Measurements from ENCODE around the gene SLC4A7. TPM values are rescaled to one million over a fixed set of nuclear protein-coding genes. Genes with fewer than 3 reads are reported as not detected.
A peak's percentile ranks its signal among the peaks of the same experiment; 100 is the strongest.

Gene SLC4A7
- total and polyA plus RNA-seq, 10 of the 15 experiments (the other 5 are each of a cell fraction or from before 2014, with no cell fraction given): 4.4 to 41.4 (median 18.3) TPM

DNA sequence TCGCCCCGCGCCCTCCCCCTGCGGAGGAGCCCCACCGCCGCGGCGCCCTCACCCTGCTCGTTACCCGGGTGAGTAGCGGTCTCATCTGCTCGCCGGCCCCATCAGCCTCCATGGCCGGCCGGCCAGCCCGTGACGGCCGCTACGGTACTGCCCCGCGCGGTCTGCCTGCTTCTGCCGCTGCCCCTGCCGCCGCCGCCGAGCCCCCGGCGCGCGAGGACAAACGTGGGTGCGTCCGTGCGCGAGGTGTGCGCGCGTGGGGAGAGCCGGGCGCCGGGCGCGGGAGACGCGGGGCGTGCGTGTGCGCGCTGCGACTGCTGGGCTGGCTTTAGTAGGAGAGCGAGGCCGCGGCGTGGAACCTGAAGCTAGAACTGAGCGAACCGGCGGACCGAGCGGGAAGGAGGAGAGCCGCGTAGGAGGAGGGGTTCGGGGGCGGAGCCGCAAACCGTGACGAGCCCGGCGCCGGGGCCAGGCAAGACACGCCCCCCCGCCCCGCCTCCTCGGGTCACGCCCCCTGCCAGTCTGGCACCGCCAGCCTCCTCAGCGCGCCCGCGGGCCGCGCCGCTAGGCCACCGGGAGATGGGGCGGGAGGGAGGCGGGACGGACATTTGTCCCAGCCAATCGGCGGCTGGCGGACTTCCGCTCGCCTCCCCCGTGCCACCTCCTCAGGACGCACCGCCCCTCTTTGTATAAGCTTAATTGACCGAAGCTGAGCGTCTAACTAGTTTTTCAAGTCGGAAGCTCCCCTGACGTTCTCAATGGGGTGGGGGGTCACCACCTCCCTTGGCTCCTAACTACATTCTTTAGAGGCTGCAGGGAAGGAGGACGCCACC is at the start of gene SLC4A7 (continued):
- TF ChIP-seq, protein P1, sequence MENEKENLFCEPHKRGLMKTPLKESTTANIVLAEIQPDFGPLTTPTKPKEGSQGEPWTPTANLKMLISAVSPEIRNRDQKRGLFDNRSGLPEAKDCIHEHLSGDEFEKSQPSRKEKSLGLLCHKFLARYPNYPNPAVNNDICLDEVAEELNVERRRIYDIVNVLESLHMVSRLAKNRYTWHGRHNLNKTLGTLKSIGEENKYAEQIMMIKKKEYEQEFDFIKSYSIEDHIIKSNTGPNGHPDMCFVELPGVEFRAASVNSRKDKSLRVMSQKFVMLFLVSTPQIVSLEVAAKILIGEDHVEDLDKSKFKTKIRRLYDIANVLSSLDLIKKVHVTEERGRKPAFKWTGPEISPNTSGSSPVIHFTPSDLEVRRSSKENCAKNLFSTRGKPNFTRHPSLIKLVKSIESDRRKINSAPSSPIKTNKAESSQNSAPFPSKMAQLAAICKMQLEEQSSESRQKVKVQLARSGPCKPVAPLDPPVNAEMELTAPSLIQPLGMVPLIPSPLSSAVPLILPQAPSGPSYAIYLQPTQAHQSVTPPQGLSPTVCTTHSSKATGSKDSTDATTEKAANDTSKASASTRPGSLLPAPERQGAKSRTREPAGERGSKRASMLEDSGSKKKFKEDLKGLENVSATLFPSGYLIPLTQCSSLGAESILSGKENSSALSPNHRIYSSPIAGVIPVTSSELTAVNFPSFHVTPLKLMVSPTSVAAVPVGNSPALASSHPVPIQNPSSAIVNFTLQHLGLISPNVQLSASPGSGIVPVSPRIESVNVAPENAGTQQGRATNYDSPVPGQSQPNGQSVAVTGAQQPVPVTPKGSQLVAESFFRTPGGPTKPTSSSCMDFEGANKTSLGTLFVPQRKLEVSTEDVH (IDR thresholded peaks at IDR 0.05; ENCODE audit: low read depth, partially characterized antibody): no peak
- TF ChIP-seq CHD4 (IDR thresholded peaks at IDR 0.05) (no peak), SPI1 (IDR thresholded peaks at IDR 0.05; ENCODE audit: borderline replicate concordance, insufficient read depth, low read depth, low read length) (no peak), STAT1 (conservative IDR thresholded peaks at IDR 0.05) (0 out of 2 replicates have a peak, but pooled peaks have one; percentile 57), ESRRA (IDR thresholded peaks at IDR 0.05; ENCODE audit: low read length) (no peak), NFXL1 (IDR thresholded peaks at IDR 0.05; ENCODE audit: borderline replicate concordance) (no peak), BCL11A (IDR thresholded peaks at IDR 0.05; ENCODE audit: low read depth, low read length) (no peak; the same call in 1 of the 2 replicates), IKZF2 (IDR thresholded peaks at IDR 0.05) (no peak), GATAD2B (conservative IDR thresholded peaks at IDR 0.05; ENCODE audit: low read depth) (peak; percentile 98), YBX1 (IDR thresholded peaks at IDR 0.05) (no peak), KLF5 (IDR thresholded peaks at IDR 0.05; ENCODE audit: partially characterized antibody) (peak; percentile 42), ATF7 (IDR thresholded peaks at IDR 0.05; ENCODE audit: low read depth) (peak; percentile 25; the same call in 1 of the 2 replicates), CHD2 (IDR thresholded peaks at IDR 0.05; ENCODE audit: borderline replicate concordance, low read depth, low read length) (peak; percentile 78; the same call in 1 of the 2 replicates), NFIC (IDR thresholded peaks at IDR 0.05; ENCODE audit: low read depth, low read length) (no peak), ASH2L (IDR thresholded peaks at IDR 0.05; ENCODE audit: borderline replicate concordance, low read depth) (peak; percentile 59; the same call in 1 of the 2 replicates), ZNF207 (IDR thresholded peaks at IDR 0.05; ENCODE audit: borderline replicate concordance) (peak; percentile 81; the same call in 1 of the 2 replicates), STAT3 (IDR thresholded peaks at IDR 0.05; ENCODE audit: low read depth, low read length) (no peak)
- TF ChIP-seq, protein P2, sequence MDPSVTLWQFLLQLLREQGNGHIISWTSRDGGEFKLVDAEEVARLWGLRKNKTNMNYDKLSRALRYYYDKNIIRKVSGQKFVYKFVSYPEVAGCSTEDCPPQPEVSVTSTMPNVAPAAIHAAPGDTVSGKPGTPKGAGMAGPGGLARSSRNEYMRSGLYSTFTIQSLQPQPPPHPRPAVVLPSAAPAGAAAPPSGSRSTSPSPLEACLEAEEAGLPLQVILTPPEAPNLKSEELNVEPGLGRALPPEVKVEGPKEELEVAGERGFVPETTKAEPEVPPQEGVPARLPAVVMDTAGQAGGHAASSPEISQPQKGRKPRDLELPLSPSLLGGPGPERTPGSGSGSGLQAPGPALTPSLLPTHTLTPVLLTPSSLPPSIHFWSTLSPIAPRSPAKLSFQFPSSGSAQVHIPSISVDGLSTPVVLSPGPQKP (IDR thresholded peaks at IDR 0.05; ENCODE audit: low read depth, low read length): peak; percentile 91
- TF ChIP-seq, protein P3, sequence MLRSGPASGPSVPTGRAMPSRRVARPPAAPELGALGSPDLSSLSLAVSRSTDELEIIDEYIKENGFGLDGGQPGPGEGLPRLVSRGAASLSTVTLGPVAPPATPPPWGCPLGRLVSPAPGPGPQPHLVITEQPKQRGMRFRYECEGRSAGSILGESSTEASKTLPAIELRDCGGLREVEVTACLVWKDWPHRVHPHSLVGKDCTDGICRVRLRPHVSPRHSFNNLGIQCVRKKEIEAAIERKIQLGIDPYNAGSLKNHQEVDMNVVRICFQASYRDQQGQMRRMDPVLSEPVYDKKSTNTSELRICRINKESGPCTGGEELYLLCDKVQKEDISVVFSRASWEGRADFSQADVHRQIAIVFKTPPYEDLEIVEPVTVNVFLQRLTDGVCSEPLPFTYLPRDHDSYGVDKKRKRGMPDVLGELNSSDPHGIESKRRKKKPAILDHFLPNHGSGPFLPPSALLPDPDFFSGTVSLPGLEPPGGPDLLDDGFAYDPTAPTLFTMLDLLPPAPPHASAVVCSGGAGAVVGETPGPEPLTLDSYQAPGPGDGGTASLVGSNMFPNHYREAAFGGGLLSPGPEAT (IDR thresholded peaks at IDR 0.05; ENCODE audit: low read depth): no peak
- TF ChIP-seq, protein P4, sequence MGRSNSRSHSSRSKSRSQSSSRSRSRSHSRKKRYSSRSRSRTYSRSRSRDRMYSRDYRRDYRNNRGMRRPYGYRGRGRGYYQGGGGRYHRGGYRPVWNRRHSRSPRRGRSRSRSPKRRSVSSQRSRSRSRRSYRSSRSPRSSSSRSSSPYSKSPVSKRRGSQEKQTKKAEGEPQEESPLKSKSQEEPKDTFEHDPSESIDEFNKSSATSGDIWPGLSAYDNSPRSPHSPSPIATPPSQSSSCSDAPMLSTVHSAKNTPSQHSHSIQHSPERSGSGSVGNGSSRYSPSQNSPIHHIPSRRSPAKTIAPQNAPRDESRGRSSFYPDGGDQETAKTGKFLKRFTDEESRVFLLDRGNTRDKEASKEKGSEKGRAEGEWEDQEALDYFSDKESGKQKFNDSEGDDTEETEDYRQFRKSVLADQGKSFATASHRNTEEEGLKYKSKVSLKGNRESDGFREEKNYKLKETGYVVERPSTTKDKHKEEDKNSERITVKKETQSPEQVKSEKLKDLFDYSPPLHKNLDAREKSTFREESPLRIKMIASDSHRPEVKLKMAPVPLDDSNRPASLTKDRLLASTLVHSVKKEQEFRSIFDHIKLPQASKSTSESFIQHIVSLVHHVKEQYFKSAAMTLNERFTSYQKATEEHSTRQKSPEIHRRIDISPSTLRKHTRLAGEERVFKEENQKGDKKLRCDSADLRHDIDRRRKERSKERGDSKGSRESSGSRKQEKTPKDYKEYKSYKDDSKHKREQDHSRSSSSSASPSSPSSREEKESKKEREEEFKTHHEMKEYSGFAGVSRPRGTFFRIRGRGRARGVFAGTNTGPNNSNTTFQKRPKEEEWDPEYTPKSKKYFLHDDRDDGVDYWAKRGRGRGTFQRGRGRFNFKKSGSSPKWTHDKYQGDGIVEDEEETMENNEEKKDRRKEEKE (IDR thresholded peaks at IDR 0.05): 0 out of 2 replicates have a peak, but pooled peaks have one; percentile 22

All from GM12878 (cell line).